ENCODE measurements around the gene ARHGEF11. TPM values are rescaled to one million over a fixed set of nuclear protein-coding genes. Genes with fewer than 3 reads are reported as not detected.
A peak's percentile ranks its signal among the peaks of the same experiment; 100 is the strongest.

The ARHGEF11 gene
- total RNA-seq, 1 donor = 32.2 TPM

GRCh38 chr1:156899956-156900718, 145.4 kb downstream of the ARHGEF11 start:
- DNase-seq (ENCODE audit: low read depth) = peak; percentile 40
- no peak overlapping the region for H3K4me3 ChIP-seq (ENCODE audit: low read depth, low read length)
- no peak for TF ChIP-seq CTCF (IDR thresholded peaks at IDR 0.05; ENCODE audit: insufficient read depth, low read length)

GRCh38 chr1:156898971-156899664, 146.4 kb downstream of the ARHGEF11 start:
- H3K4me3 ChIP-seq (ENCODE audit: low read depth, low read length) = peak overlapping the region; percentile 37
- no peak for DNase-seq (ENCODE audit: low read depth)
- TF ChIP-seq CTCF (IDR thresholded peaks at IDR 0.05; ENCODE audit: insufficient read depth, low read length) = no peak

GRCh38 chr1:156898161-156898566, 147.4 kb downstream of the ARHGEF11 start:
- TF ChIP-seq CTCF (IDR thresholded peaks at IDR 0.05; ENCODE audit: insufficient read depth, low read length) = no peak
- DNase-seq (ENCODE audit: low read depth) = peak; percentile 69
- peak overlapping the region; percentile 37 for H3K4me3 ChIP-seq (ENCODE audit: low read depth, low read length)

GRCh38 chr1:156897078-156897825, 148.3 kb downstream of the ARHGEF11 start:
- peak overlapping the region; percentile 40 for H3K4me3 ChIP-seq (ENCODE audit: low read depth, low read length)
- TF ChIP-seq CTCF (IDR thresholded peaks at IDR 0.05; ENCODE audit: insufficient read depth, low read length) = no peak
- DNase-seq (ENCODE audit: low read depth) = peak; percentile 71

- DNase-seq (ENCODE audit: low read depth) = peak; percentile 91
- TF ChIP-seq CTCF (IDR thresholded peaks at IDR 0.05; ENCODE audit: insufficient read depth, low read length) = no peak
- peak overlapping the region; percentile 40 for H3K4me3 ChIP-seq (ENCODE audit: low read depth, low read length)
Observed at GRCh38 chr1:156896490-156897033, 149.0 kb downstream of the ARHGEF11 start.

GRCh38 chr1:156895927-156896326, 149.6 kb downstream of the ARHGEF11 start:
- DNase-seq (ENCODE audit: low read depth) = peak; percentile 63

More at GRCh38 chr1:156895927-156896326, 149.6 kb downstream of the ARHGEF11 start:
- H3K4me3 ChIP-seq (ENCODE audit: low read depth, low read length) = peak overlapping the region; percentile 25
- no peak for TF ChIP-seq CTCF (IDR thresholded peaks at IDR 0.05; ENCODE audit: insufficient read depth, low read length)
